WTC11 (cell line): ENCODE measurements around the gene C15orf39. TPM values are rescaled to one million over a fixed set of nuclear protein-coding genes. Genes with fewer than 3 reads are reported as not detected.
A peak's percentile ranks its signal among the peaks of the same experiment; 100 is the strongest.

ENCODE experiments used
- ATF1 ChIP-seq: sonication (generic); formaldehyde crosslinking; IDR thresholded peaks from 2 replicates; pipeline ENCODE4 v1.8.1; 2023; ENCODE audit warnings: mild to moderate bottlenecking, moderate library complexity, missing genetic modification reagents
- ATF3 ChIP-seq: sonication (generic); formaldehyde crosslinking; conservative IDR thresholded peaks from 2 replicates; pipeline ENCODE4 v1.8.1; 2022; ENCODE audit warnings: mild to moderate bottlenecking, missing genetic modification reagents
- CDX4 ChIP-seq: fragments of 250-450 bp; sonication (Bioruptor Pico); IDR thresholded peaks from 2 replicates; pipeline ENCODE4 v1.9.0; 2021; ENCODE audit warnings: moderate library complexity, mild to moderate bottlenecking, inconsistent platforms, borderline replicate concordance
- CREB1 ChIP-seq: sonication (generic); formaldehyde crosslinking; IDR thresholded peaks from 2 replicates; pipeline ENCODE4 v1.8.0; 2023; ENCODE audit warnings: mild to moderate bottlenecking, missing genetic modification reagents
- EMX1 ChIP-seq: fragments of 250-450 bp; sonication (Bioruptor Pico); IDR thresholded peaks from 2 replicates; pipeline ENCODE4 v1.8.0; 2021; ENCODE audit warnings: mild to moderate bottlenecking
- ETV6 ChIP-seq: sonication (generic); formaldehyde crosslinking; IDR thresholded peaks from 2 replicates; pipeline ENCODE4 v1.8.1; 2022; ENCODE audit warnings: mild to moderate bottlenecking, missing genetic modification reagents
- FOXJ3 ChIP-seq: sonication (generic); formaldehyde crosslinking; IDR thresholded peaks from 2 replicates; pipeline ENCODE4 v1.9.0; 2021; ENCODE audit warnings: missing genetic modification reagents, mild to moderate bottlenecking, borderline replicate concordance
- FOXK1 ChIP-seq: sonication (generic); formaldehyde crosslinking; IDR thresholded peaks from 2 replicates; pipeline ENCODE4 v1.8.0; 2022; ENCODE audit warnings: mild to moderate bottlenecking, moderate library complexity, missing genetic modification reagents
- GABPB1 ChIP-seq: sonication (generic); formaldehyde crosslinking; IDR thresholded peaks from 2 replicates; pipeline ENCODE4 v1.8.1; 2023; ENCODE audit warnings: mild to moderate bottlenecking, missing genetic modification reagents
- HMGA2 ChIP-seq: fragments of 250-450 bp; sonication (Bioruptor Pico); IDR thresholded peaks from 2 replicates; pipeline ENCODE4 v1.4.0; 2021; ENCODE audit warnings: mild to moderate bottlenecking, moderate library complexity
- HMGXB4 ChIP-seq: sonication (generic); formaldehyde crosslinking; IDR thresholded peaks from 2 replicates; pipeline ENCODE4 v1.8.1; 2023; ENCODE audit warnings: mild to moderate bottlenecking, moderate library complexity, missing genetic modification reagents
- IRF1 ChIP-seq: sonication (generic); formaldehyde crosslinking; IDR thresholded peaks from 2 replicates; pipeline ENCODE4 v1.8.0; 2023; ENCODE audit warnings: missing genetic modification reagents
- MYBL2 ChIP-seq: sonication (generic); formaldehyde crosslinking; IDR thresholded peaks from 2 replicates; pipeline ENCODE4 v1.8.1; 2023; ENCODE audit warnings: mild to moderate bottlenecking, moderate library complexity, missing genetic modification reagents
- NFATC4 ChIP-seq: fragments of 250-450 bp; sonication (Bioruptor Pico); IDR thresholded peaks from 2 replicates; pipeline ENCODE4 v1.9.0; 2021; ENCODE audit warnings: mild to moderate bottlenecking
- NFE2L1 ChIP-seq: sonication (generic); formaldehyde crosslinking; IDR thresholded peaks from 2 replicates; pipeline ENCODE4 v1.8.1; 2023; ENCODE audit warnings: missing genetic modification reagents
- NR3C1 ChIP-seq: sonication (generic); formaldehyde crosslinking; conservative IDR thresholded peaks from 2 replicates; pipeline ENCODE4 v1.8.1; 2023; ENCODE audit warnings: low read depth, mild to moderate bottlenecking, missing genetic modification reagents
- PREB ChIP-seq: sonication (generic); formaldehyde crosslinking; IDR thresholded peaks from 2 replicates; pipeline ENCODE4 v1.8.1; 2022; ENCODE audit warnings: mild to moderate bottlenecking, missing genetic modification reagents, moderate library complexity, borderline replicate concordance
- PRRX2 ChIP-seq: fragments of 250-450 bp; sonication (Bioruptor Pico); IDR thresholded peaks from 2 replicates; pipeline ENCODE4 v1.8.0; 2021; ENCODE audit warnings: mild to moderate bottlenecking
- TEAD4 ChIP-seq: sonication (generic); formaldehyde crosslinking; IDR thresholded peaks from 2 replicates; pipeline ENCODE4 v1.8.0; 2022; ENCODE audit warnings: mild to moderate bottlenecking, missing genetic modification reagents
- USF2 ChIP-seq: sonication (generic); formaldehyde crosslinking; IDR thresholded peaks from 2 replicates; pipeline ENCODE4 v1.8.1; 2023; ENCODE audit warnings: mild to moderate bottlenecking, missing genetic modification reagents, moderate library complexity
- ZBTB21 ChIP-seq: sonication (generic); formaldehyde crosslinking; IDR thresholded peaks from 2 replicates; pipeline ENCODE4 v1.8.1; 2023; ENCODE audit warnings: mild to moderate bottlenecking, missing genetic modification reagents, borderline replicate concordance
- ZNF121 ChIP-seq: sonication (generic); formaldehyde crosslinking; IDR thresholded peaks from 2 replicates; pipeline ENCODE4 v1.8.0; 2023; ENCODE audit warnings: missing genetic modification reagents
- ZNF281 ChIP-seq: sonication (generic); formaldehyde crosslinking; IDR thresholded peaks from 2 replicates; pipeline ENCODE4 v1.8.0; 2023; ENCODE audit warnings: mild to moderate bottlenecking, missing genetic modification reagents
- ZNF425 ChIP-seq: fragments of 250-450 bp; sonication (Bioruptor Pico); conservative IDR thresholded peaks from 2 replicates; pipeline ENCODE4 v1.9.0; 2021; ENCODE audit warnings: mild to moderate bottlenecking
- ZNF512 ChIP-seq: sonication (generic); formaldehyde crosslinking; IDR thresholded peaks from 2 replicates; pipeline ENCODE4 v1.8.1; 2022; ENCODE audit warnings: missing genetic modification reagents, borderline replicate concordance
- total RNA-seq: library from RNA; stranded (reverse); gene quantifications from 3 replicates; pipeline ENCODE4 v1.2.3, GENCODE V29; 2021

The C15orf39 gene
- total RNA-seq, 1 experiment from 2014 or later = 52.8 TPM

- TF ChIP-seq IRF1 (CRISPR knock-in tag) = no peak
- TF ChIP-seq FOXK1 (CRISPR knock-in tag) = peak; percentile 71
- 0 out of 2 replicates have a peak, but pooled peaks have one; percentile 54 for TF ChIP-seq NFE2L1 (CRISPR knock-in tag)
- no peak for TF ChIP-seq NFATC4 (CRISPR knock-in tag)
- no peak for TF ChIP-seq ATF3 (CRISPR knock-in tag)
- peak; percentile 55; the same call in 1 of the 2 replicates for TF ChIP-seq ZNF281 (CRISPR knock-in tag)
- TF ChIP-seq FOXJ3 (CRISPR knock-in tag) = no peak
- no peak for TF ChIP-seq CREB1
- no peak for TF ChIP-seq CDX4 (CRISPR knock-in tag)
- TF ChIP-seq PRRX2 = no peak
- no peak for TF ChIP-seq NR3C1
- peak; percentile 96; the same call in 1 of the 2 replicates for TF ChIP-seq HMGXB4 (CRISPR knock-in tag)
- TF ChIP-seq HMGA2 = no peak
- TF ChIP-seq GABPB1 = peak; percentile 13; the same call in 1 of the 2 replicates
- no peak; the same call in 1 of the 2 replicates for TF ChIP-seq ZNF512
- no peak for TF ChIP-seq ATF1 (CRISPR knock-in tag)
- peak; percentile 90 for TF ChIP-seq ETV6 (CRISPR knock-in tag)
- TF ChIP-seq ZNF425 (CRISPR knock-in tag) = no peak
- no peak for TF ChIP-seq ZBTB21 (CRISPR knock-in tag)
- TF ChIP-seq ZNF121 (CRISPR knock-in tag) = peak; percentile 4; the same call in 1 of the 2 replicates
- TF ChIP-seq MYBL2 (CRISPR knock-in tag) = peak; percentile 81; the same call in 1 of the 2 replicates
- TF ChIP-seq EMX1 (CRISPR knock-in tag) = no peak
- TF ChIP-seq USF2 = no peak
- no peak for TF ChIP-seq TEAD4
- no peak for TF ChIP-seq PREB
Measured at GRCh38 chr15:75201616-75202250, at the start of gene C15orf39 (continued).
